Measurements from ENCODE around the gene TPCN2.

Gene TPCN2

GRCh38 chr11:69167916-69168691 is 119.4 kb downstream of the TPCN2 start:
- DNase-seq: no peak

GRCh38 chr11:69169479-69169878 is 120.7 kb downstream of the TPCN2 start:
- DNase-seq: no peak

- no peak for DNase-seq
Measured at GRCh38 chr11:69170704-69171103, 122.0 kb downstream of the TPCN2 start.

GRCh38 chr11:69171476-69172240 is 122.9 kb downstream of the TPCN2 start:
- no peak for DNase-seq

- no peak for DNase-seq
Measured at GRCh38 chr11:69172674-69173073, 123.9 kb downstream of the TPCN2 start.

GRCh38 chr11:69173331-69173730 is 124.6 kb downstream of the TPCN2 start:
- no peak for DNase-seq

GRCh38 chr11:69173925-69174581 is 125.3 kb downstream of the TPCN2 start:
- no peak for DNase-seq

GRCh38 chr11:69174841-69175240 is 126.1 kb downstream of the TPCN2 start:
- DNase-seq: no peak

GRCh38 chr11:69178819-69179482 is 130.2 kb downstream of the TPCN2 start:
- no peak for DNase-seq

- DNase-seq: no peak
Measured at GRCh38 chr11:69180226-69180625, 131.5 kb downstream of the TPCN2 start.

- DNase-seq: no peak
Measured at GRCh38 chr11:69180726-69181125, 132.0 kb downstream of the TPCN2 start.

- no peak for DNase-seq
Measured at GRCh38 chr11:69183613-69184012, 134.9 kb downstream of the TPCN2 start.
